GM12891 (cell line): ENCODE results near the gene INO80B.
"Not testable (repeated sequence)": the region's sequence is repeated elsewhere in the genome, so short reads cannot be mapped to it uniquely, and the experiment has no call there.

Source experiments
- PAX5 ChIP-seq: IDR thresholded peaks from 2 replicates; pipeline ENCODE4 v1.6.1; 2011; ENCODE audit warnings: low read length, moderate library complexity, mild to moderate bottlenecking; ENCODE audit not compliant: insufficient read depth, severe bottlenecking
- POLR2A ChIP-seq: IDR thresholded peaks from 2 replicates; pipeline ENCODE4 v1.6.1; 2011; ENCODE audit warnings: low read depth, low read length, control low read depth
- POLR2AphosphoS5 ChIP-seq: IDR thresholded peaks from 2 replicates; pipeline ENCODE4 v1.6.1; 2011; ENCODE audit warnings: low read depth, low read length, control low read depth
- SPI1 ChIP-seq: IDR thresholded peaks from 2 replicates; pipeline ENCODE4 v1.6.1; 2011; ENCODE audit warnings: low read depth, low read length, control low read depth
- TAF1 ChIP-seq: IDR thresholded peaks from 2 replicates; pipeline ENCODE4 v1.6.1; 2011; ENCODE audit warnings: low read depth, low read length, control low read depth

DNA sequence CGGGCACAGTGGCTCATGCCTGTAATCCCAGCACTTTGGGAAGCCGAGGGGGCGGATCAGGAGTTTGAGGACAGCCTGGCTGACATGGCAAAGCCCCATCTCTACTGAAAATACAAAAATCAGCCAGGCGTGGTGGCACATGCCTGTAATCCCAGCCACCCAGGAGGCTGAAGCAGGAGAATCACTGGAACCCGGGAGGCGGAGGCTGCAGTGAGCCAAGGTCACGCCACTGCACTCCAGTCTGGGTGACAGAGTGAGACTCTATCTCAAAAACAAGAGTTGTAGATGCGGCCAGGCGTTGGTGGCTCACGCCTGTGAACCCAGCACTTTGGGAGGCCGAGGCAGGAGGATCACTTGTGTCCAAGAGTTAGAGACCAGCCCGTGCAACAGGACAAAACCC lies 15.9 kb downstream of the INO80B start:
- TF ChIP-seq TAF1, POLR2A, POLR2AphosphoS5, PAX5, SPI1: not testable (repeated sequence)
